Measurements from ENCODE around the gene SERINC3. TPM values are rescaled to one million over a fixed set of nuclear protein-coding genes. Genes with fewer than 3 reads are reported as not detected.
A peak's percentile ranks its signal among the peaks of the same experiment; 100 is the strongest.

SERINC3 gene
- total RNA-seq, 2 donors from 2014 or later: 75.6 to 91.3 TPM

GRCh38 chr20:44496976-44497375 is 24.9 kb downstream of the SERINC3 start:
- no peaks in the 10 kb centered on the region for H3K27me3 Mint-ChIP-seq (ENCODE audit: insufficient read depth)
- H3K27ac Mint-ChIP-seq: no peak overlapping the region
- Histone ChIP-seq H3K9me3 (ENCODE audit: control insufficient read depth, low read length) (no peaks in the 10 kb centered on the region), H3K4me3 (ENCODE audit: low read length) (no peak overlapping the region), H3K27me3 (ENCODE audit: control insufficient read depth, insufficient read depth, low read length, poor library complexity, severe bottlenecking) (no peaks in the 10 kb centered on the region), H3K36me3 (ENCODE audit: control insufficient read depth, insufficient read depth, low read length) (peaks cover 97% of the 10 kb centered on the region), H3K9ac (ENCODE audit: extremely low read depth, low read length, poor library complexity, severe bottlenecking) (no peak overlapping the region), H3K27ac (ENCODE audit: low read depth, low read length) (no peak overlapping the region), H3K4me1 (ENCODE audit: control insufficient read depth, insufficient read depth, low read length) (peaks cover 6% of the 10 kb centered on the region)
- peaks cover 9% of the 10 kb centered on the region for H3K4me1 Mint-ChIP-seq
- 89 to 96% methylated on average over 2 to 3 of the region's 3 CpGs for WGBS, 2 experiments (ENCODE audit: insufficient coverage in 1 of 2, insufficient read length in 1 of 2)
- H3K4me3 Mint-ChIP-seq: no peak overlapping the region
- no peak for TF ChIP-seq CTCF (conservative IDR thresholded peaks at IDR 0.05)
- H3K9me3 Mint-ChIP-seq: no peaks in the 10 kb centered on the region
- H3K36me3 Mint-ChIP-seq (ENCODE audit: low read depth): peaks cover 73% of the 10 kb centered on the region
- no peak for DNase-seq

GRCh38 chr20:44495802-44496481 is 25.9 kb downstream of the SERINC3 start:
- no peaks in the 10 kb centered on the region for H3K27me3 ChIP-seq (ENCODE audit: control insufficient read depth, insufficient read depth, low read length, poor library complexity, severe bottlenecking)
- no peak overlapping the region for H3K9ac ChIP-seq (ENCODE audit: extremely low read depth, low read length, poor library complexity, severe bottlenecking)
- H3K4me1 ChIP-seq (ENCODE audit: control insufficient read depth, insufficient read depth, low read length): peaks cover 14% of the 10 kb centered on the region
- Mint-ChIP-seq H3K27ac (peak overlapping the region; percentile 37), H3K4me3 (no peak overlapping the region), H3K9me3 (no peaks in the 10 kb centered on the region), H3K27me3 (ENCODE audit: insufficient read depth) (no peaks in the 10 kb centered on the region), H3K4me1 (peaks cover 19% of the 10 kb centered on the region), H3K36me3 (ENCODE audit: low read depth) (peaks cover 70% of the 10 kb centered on the region)
- 80 to 100% methylated on average over 1 to 3 of the region's 3 CpGs for WGBS, 2 experiments (ENCODE audit: insufficient coverage in 1 of 2, insufficient read length in 1 of 2)
- no peak overlapping the region for H3K4me3 ChIP-seq (ENCODE audit: low read length)
- peaks cover 97% of the 10 kb centered on the region for H3K36me3 ChIP-seq (ENCODE audit: control insufficient read depth, insufficient read depth, low read length)
- no peaks in the 10 kb centered on the region for H3K9me3 ChIP-seq (ENCODE audit: control insufficient read depth, low read length)
- DNase-seq: no peak
- no peak overlapping the region for H3K27ac ChIP-seq (ENCODE audit: low read depth, low read length)
- no peak for TF ChIP-seq CTCF (conservative IDR thresholded peaks at IDR 0.05)

- H3K36me3 Mint-ChIP-seq (ENCODE audit: low read depth): peaks cover 68% of the 10 kb centered on the region
- no peak overlapping the region for H3K4me3 Mint-ChIP-seq
- Histone ChIP-seq H3K4me1 (ENCODE audit: control insufficient read depth, insufficient read depth, low read length) (peaks cover 14% of the 10 kb centered on the region), H3K27ac (ENCODE audit: low read depth, low read length) (no peak overlapping the region), H3K36me3 (ENCODE audit: control insufficient read depth, insufficient read depth, low read length) (peaks cover 95% of the 10 kb centered on the region), H3K9me3 (ENCODE audit: control insufficient read depth, low read length) (no peaks in the 10 kb centered on the region), H3K27me3 (ENCODE audit: control insufficient read depth, insufficient read depth, low read length, poor library complexity, severe bottlenecking) (no peaks in the 10 kb centered on the region), H3K9ac (ENCODE audit: extremely low read depth, low read length, poor library complexity, severe bottlenecking) (no peak overlapping the region), H3K4me3 (ENCODE audit: low read length) (no peak overlapping the region)
- H3K27me3 Mint-ChIP-seq (ENCODE audit: insufficient read depth): no peaks in the 10 kb centered on the region
- H3K27ac Mint-ChIP-seq: peak overlapping the region; percentile 37
- DNase-seq: no peak
- H3K4me1 Mint-ChIP-seq: peaks cover 19% of the 10 kb centered on the region
- TF ChIP-seq CTCF (conservative IDR thresholded peaks at IDR 0.05): no peak
- no peaks in the 10 kb centered on the region for H3K9me3 Mint-ChIP-seq
- 86 to 92% methylated on average over 1 of the region's 1 CpG for WGBS, 2 experiments (ENCODE audit: insufficient coverage in 1 of 2, insufficient read length in 1 of 2)
These were observed 26.6 kb downstream of the SERINC3 start for GRCh38 chr20:44495257-44495656.
